GM12891 (cell line): Measurements from ENCODE around the gene TTC32.

Experiments used
- PAX5 ChIP-seq: IDR thresholded peaks from 2 replicates; pipeline ENCODE4 v1.6.1; 2011; ENCODE audit warnings: low read length, moderate library complexity, mild to moderate bottlenecking; ENCODE audit not compliant: insufficient read depth, severe bottlenecking
- POLR2A ChIP-seq: IDR thresholded peaks from 2 replicates; pipeline ENCODE4 v1.6.1; 2011; ENCODE audit warnings: low read depth, low read length, control low read depth
- POLR2AphosphoS5 ChIP-seq: IDR thresholded peaks from 2 replicates; pipeline ENCODE4 v1.6.1; 2011; ENCODE audit warnings: low read depth, low read length, control low read depth
- SPI1 ChIP-seq: IDR thresholded peaks from 2 replicates; pipeline ENCODE4 v1.6.1; 2011; ENCODE audit warnings: low read depth, low read length, control low read depth
- TAF1 ChIP-seq: IDR thresholded peaks from 2 replicates; pipeline ENCODE4 v1.6.1; 2011; ENCODE audit warnings: low read depth, low read length, control low read depth

GRCh38 chr2:19883486-19883885, 18.3 kb downstream of the TTC32 start:
- TF ChIP-seq POLR2A = no peak
- TF ChIP-seq POLR2AphosphoS5 = no peak
- TF ChIP-seq TAF1 = no peak
- no peak for TF ChIP-seq SPI1
- TF ChIP-seq PAX5 = no peak
